ENCODE results near the gene LGALS3BP.

DNA sequence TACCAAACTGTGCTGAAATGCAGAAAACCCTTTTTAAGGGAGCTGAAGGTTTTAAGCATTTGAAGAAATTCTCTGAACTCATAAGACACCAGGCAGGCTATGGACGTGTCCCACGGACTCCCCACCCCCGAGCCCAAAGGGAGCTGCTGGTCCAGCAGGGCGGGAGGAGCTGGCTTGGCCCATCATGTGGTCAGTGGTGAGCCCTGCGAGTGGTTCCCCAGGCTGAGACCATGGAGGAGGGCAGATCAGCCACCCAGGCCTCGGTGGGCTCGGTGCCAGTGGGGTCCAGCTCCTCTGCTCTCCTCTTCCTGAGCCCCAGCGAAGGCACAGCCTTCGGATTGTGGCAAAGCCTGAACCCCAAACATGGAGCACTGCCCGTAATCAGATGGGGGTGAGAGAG lies 27.0 kb downstream of the LGALS3BP start:
- TF ChIP-seq, protein P1, sequence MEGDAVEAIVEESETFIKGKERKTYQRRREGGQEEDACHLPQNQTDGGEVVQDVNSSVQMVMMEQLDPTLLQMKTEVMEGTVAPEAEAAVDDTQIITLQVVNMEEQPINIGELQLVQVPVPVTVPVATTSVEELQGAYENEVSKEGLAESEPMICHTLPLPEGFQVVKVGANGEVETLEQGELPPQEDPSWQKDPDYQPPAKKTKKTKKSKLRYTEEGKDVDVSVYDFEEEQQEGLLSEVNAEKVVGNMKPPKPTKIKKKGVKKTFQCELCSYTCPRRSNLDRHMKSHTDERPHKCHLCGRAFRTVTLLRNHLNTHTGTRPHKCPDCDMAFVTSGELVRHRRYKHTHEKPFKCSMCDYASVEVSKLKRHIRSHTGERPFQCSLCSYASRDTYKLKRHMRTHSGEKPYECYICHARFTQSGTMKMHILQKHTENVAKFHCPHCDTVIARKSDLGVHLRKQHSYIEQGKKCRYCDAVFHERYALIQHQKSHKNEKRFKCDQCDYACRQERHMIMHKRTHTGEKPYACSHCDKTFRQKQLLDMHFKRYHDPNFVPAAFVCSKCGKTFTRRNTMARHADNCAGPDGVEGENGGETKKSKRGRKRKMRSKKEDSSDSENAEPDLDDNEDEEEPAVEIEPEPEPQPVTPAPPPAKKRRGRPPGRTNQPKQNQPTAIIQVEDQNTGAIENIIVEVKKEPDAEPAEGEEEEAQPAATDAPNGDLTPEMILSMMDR (IDR thresholded peaks at IDR 0.05), result no peak
- TF ChIP-seq POLR2A (IDR thresholded peaks at IDR 0.05), result no peak

All from esophagus squamous epithelium (tissue), 4 donors.